HCT116 (cell line): ENCODE measurements around the gene ARMC8. TPM values are rescaled to one million over a fixed set of nuclear protein-coding genes. Genes with fewer than 3 reads are reported as not detected.
A peak's percentile ranks its signal among the peaks of the same experiment; 100 is the strongest.

ENCODE experiments used
- ATAC-seq: fragments of 200-7000 bp; cut with Tn5 transposase; 2 replicates; pipeline ENCODE4 v1.9.1; 2020; ENCODE audit warnings: mild to moderate bottlenecking, moderate library complexity
- BruUV-seq: library from RNA; stranded (reverse); fragments of 400-500 nt; replicated peaks from 2 replicates; lab custom pipeline; 2021; lab: Mats Ljungman, UMichigan
- CTCF ChIA-PET: fragments of 300-600 bp; sonication (Branson Sonifier 250); formaldehyde crosslinking; loops from one replicate; lab custom pipeline; 2021; ENCODE audit warnings: antibody characterized with exemption; lab: Charles Lee
- POLR2A ChIA-PET: fragments of 300-600, 350-600 bp; sonication (Branson Sonifier 250); formaldehyde crosslinking; loops from one replicate; lab custom pipeline; 2021; ENCODE audit warnings: antibody characterized with exemption; lab: Charles Lee
- RAD21 ChIA-PET, 2 experiments: fragments of 300-600 bp; sonication (Branson Sonifier 250); formaldehyde crosslinking; loops; one replicate each; lab custom pipeline; 2023; ENCODE audit warnings: low total read pairs in 2 of 2; ENCODE audit not compliant: uncharacterized antibody in 2 of 2, unreplicated experiment in 2 of 2, low non-redundant PET in 1 of 2; lab: Charles Lee
- DNase-seq: peaks from one replicate; pipeline ENCODE4 v3.0.0-alpha.2; 2010; ENCODE audit warnings: low read depth, low spot score
- H2AFZ ChIP-seq: fragments of 200-600 bp; shearing (Covaris generic), sonication (generic); 2 replicates; pipeline ENCODE4 v1.6.1; 2017; ENCODE audit warnings: low read depth, mixed run types, mixed read lengths, antibody characterized with exemption, low read length; ENCODE audit not compliant: poor library complexity, severe bottlenecking
- H3K27ac ChIP-seq: 2 replicates; pipeline ENCODE4 v1.5.1; 2012; ENCODE audit warnings: low read depth, low read length
- H3K27me3 ChIP-seq: fragments of 200-600 bp; sonication (generic); 2 replicates; pipeline ENCODE4 v1.6.1; 2016; ENCODE audit warnings: mixed run types, low read length, mixed read lengths; ENCODE audit not compliant: insufficient read depth
- H3K36me3 ChIP-seq, 2 experiments: fragments of 200-500 bp in 1 of 2; fragments of 200-600 bp in 1 of 2; sonication (Bioruptor generic) in 1 of 2; sonication (generic) in 1 of 2; 2 replicates each; pipeline versions ENCODE4 v1.5.1 to v1.6.1; 2014 to 2016; ENCODE audit warnings: low read length in 2 of 2, inconsistent platforms in 1 of 2, mixed read lengths in 1 of 2, mixed run types in 1 of 2; ENCODE audit not compliant: insufficient read depth in 2 of 2, control insufficient read depth in 1 of 2
- H3K4me1 ChIP-seq, 2 experiments: fragments of 200-600 bp in 1 of 2; sonication (generic) in 1 of 2; 2 replicates each; pipeline versions ENCODE4 v1.5.1 to v1.6.1; 2012 to 2017; ENCODE audit warnings: low read length in 2 of 2, inconsistent platforms in 1 of 2, mild to moderate bottlenecking in 1 of 2, mixed read lengths in 1 of 2, mixed run types in 1 of 2, moderate library complexity in 1 of 2; ENCODE audit not compliant: insufficient read depth in 2 of 2, control insufficient read depth in 1 of 2
- H3K4me2 ChIP-seq: fragments of 200-600 bp; sonication (generic); 2 replicates; pipeline ENCODE4 v1.6.1; 2017; ENCODE audit warnings: mixed run types, low read length, mixed read lengths
- H3K4me3 ChIP-seq, 2 experiments: fragments of 200-600 bp in 1 of 2; sonication (generic) in 1 of 2; replicated peaks in 1 of 2; 2 replicates each; pipeline ENCODE4 v1.5.1; 2011 to 2016; ENCODE audit warnings: low read length in 2 of 2, control low read depth in 1 of 2, low read depth in 1 of 2, mild to moderate bottlenecking in 1 of 2, mixed read lengths in 1 of 2, mixed run types in 1 of 2
- H3K79me2 ChIP-seq: fragments of 200-600 bp; sonication (generic); 2 replicates; pipeline ENCODE4 v1.6.1; 2017; ENCODE audit warnings: mild to moderate bottlenecking, mixed run types, low read length, moderate library complexity, mixed read lengths; ENCODE audit not compliant: insufficient read depth
- H3K9ac ChIP-seq: fragments of 200-600 bp; sonication (generic); 2 replicates; pipeline ENCODE4 v1.6.1; 2016; ENCODE audit warnings: low read length, mixed read lengths
- H3K9me2 ChIP-seq: fragments of 200-600 bp; sonication (generic), shearing (Covaris generic); 2 replicates; pipeline ENCODE4 v1.6.1; 2017; ENCODE audit warnings: mixed run types, mild to moderate bottlenecking, moderate library complexity; ENCODE audit not compliant: insufficient read depth
- H3K9me3 ChIP-seq, 2 experiments: fragments of 200-500 bp in 1 of 2; fragments of 200-600 bp in 1 of 2; sonication (Bioruptor generic) in 1 of 2; sonication (generic) in 1 of 2; 2 replicates each; pipeline ENCODE4 v1.6.1; 2014 to 2017; ENCODE audit warnings: low read length in 2 of 2, mixed read lengths in 2 of 2, inconsistent platforms in 1 of 2, low read depth in 1 of 2, mild to moderate bottlenecking in 1 of 2, mixed run types in 1 of 2, moderate library complexity in 1 of 2; ENCODE audit not compliant: control insufficient read depth in 1 of 2, insufficient read depth in 1 of 2
- H4K20me1 ChIP-seq: fragments of 200-600 bp; sonication (generic), shearing (Covaris generic); 2 replicates; pipeline ENCODE4 v1.6.1; 2017; ENCODE audit warnings: mixed run types, mild to moderate bottlenecking, moderate library complexity; ENCODE audit not compliant: insufficient read depth
- CEBPB ChIP-seq: IDR thresholded peaks from 2 replicates; pipeline ENCODE4 v1.6.1; 2012; ENCODE audit warnings: low read depth
- CTCF ChIP-seq, 3 experiments: fragments of 200-600 bp in 1 of 3; sonication (generic) in 1 of 3; IDR thresholded peaks in 2 of 3; conservative IDR thresholded peaks in 1 of 3; 2 replicates each; pipeline ENCODE4 v1.5.1; 2012 to 2017; ENCODE audit warnings: low read depth in 2 of 3, low read length in 2 of 3, antibody characterized with exemption in 1 of 3, borderline replicate concordance in 1 of 3, control low read depth in 1 of 3, mild to moderate bottlenecking in 1 of 3, mixed read lengths in 1 of 3, mixed run types in 1 of 3, moderate library complexity in 1 of 3; ENCODE audit not compliant: insufficient read depth in 1 of 3
- EZH2 ChIP-seq: fragments of 200-600 bp; sonication (generic); IDR thresholded peaks from 2 replicates; pipeline ENCODE4 v1.6.1; 2017; ENCODE audit warnings: antibody characterized with exemption, mixed run types
- EZH2phosphoT487 ChIP-seq: fragments of 200-600 bp; IDR thresholded peaks from 2 replicates; pipeline ENCODE4 v1.6.1; 2018; ENCODE audit warnings: antibody characterized with exemption, borderline replicate concordance
- POLR2A ChIP-seq: IDR thresholded peaks from 2 replicates; pipeline ENCODE4 v1.7.0; 2011; ENCODE audit warnings: borderline replicate concordance; ENCODE audit not compliant: insufficient read depth, insufficient read length; ENCODE audit errors: extremely low read depth
- RAD21 ChIP-seq: IDR thresholded peaks from 2 replicates; pipeline ENCODE4 v1.6.1; 2012; ENCODE audit warnings: low read depth, mild to moderate bottlenecking
- REST ChIP-seq: IDR thresholded peaks from 2 replicates; pipeline ENCODE4 v1.6.1; 2012; ENCODE audit warnings: low read depth
- SP1 ChIP-seq: IDR thresholded peaks from 2 replicates; pipeline ENCODE4 v1.6.1; 2012; ENCODE audit warnings: low read depth
- YY1 ChIP-seq: IDR thresholded peaks from 2 replicates; pipeline ENCODE4 v1.6.1; 2011; ENCODE audit warnings: low read length, low read depth, moderate library complexity, mild to moderate bottlenecking; ENCODE audit not compliant: insufficient replicate concordance; ENCODE audit errors: extremely low read depth
- intact Hi-C: fragments of 100-400 bp; cut with micrococcal nuclease; formaldehyde crosslinking; loops from 2 replicates; pipeline ENCODE4 v1.10.0; 2022
- total RNA-seq: library from RNA; stranded (reverse); gene quantifications from one replicate; pipeline ENCODE4 v1.2.1, GENCODE V29; 2021; ENCODE audit not compliant: unreplicated experiment

Gene ARMC8
- total RNA-seq, 1 experiment from 2014 or later = 36.2 TPM

GRCh38 chr3:138300647-138301046, 113.5 kb downstream of the ARMC8 start:
- H3K4me2 ChIP-seq = no peak overlapping the region
- H3K9ac ChIP-seq = no peak overlapping the region
- H3K9me3 ChIP-seq = no peaks in the 10 kb centered on the region
- TSS peak; percentile 20 for BruUV-seq
- no peaks in the 10 kb centered on the region for H3K9me2 ChIP-seq
- ChIA-PET POLR2A (no interaction called here), CTCF (no interaction called here), RAD21 (no interaction called here)
- DNase-seq = no peak
- no peak for TF ChIP-seq YY1
- no peak for TF ChIP-seq RAD21
- TF ChIP-seq POLR2A = no peak
- no peak for TF ChIP-seq EZH2phosphoT487
- no peak for TF ChIP-seq REST
- TF ChIP-seq CTCF (IDR thresholded peaks at IDR 0.05 in 2 of 3, conservative IDR thresholded peaks at IDR 0.05 in 1 of 3; ENCODE audit: borderline replicate concordance in 1 of 3, insufficient read depth in 1 of 3, low read depth in 2 of 3, low read length in 2 of 3) = no peak
- no peak for TF ChIP-seq EZH2
- no peak for TF ChIP-seq CEBPB
- no peak for TF ChIP-seq SP1
- H3K79me2 ChIP-seq = no peaks in the 10 kb centered on the region
- no peak overlapping the region for H3K4me3 ChIP-seq
- H3K36me3 ChIP-seq = peaks cover 3 to 5% of the 10 kb centered on the region in 2 experiments; a peak in 1 of 4 replicates
- H3K4me1 ChIP-seq = no peaks in the 10 kb centered on the region
- intact Hi-C loops = no loop called here
- H3K27me3 ChIP-seq = no peaks in the 10 kb centered on the region
- ATAC-seq = no peak
- H2AFZ ChIP-seq = no peak overlapping the region
- no peaks in the 10 kb centered on the region for H4K20me1 ChIP-seq
- no peak overlapping the region for H3K27ac ChIP-seq
